Ishikawa (cell line): ENCODE results near the gene EIF1AD.

Experiments
- CEBPB ChIP-seq: IDR thresholded peaks from 2 replicates; pipeline ENCODE4 v1.6.1; 2012
- CREB1 ChIP-seq: IDR thresholded peaks from 2 replicates; pipeline ENCODE4 v1.6.1; 2012; ENCODE audit warnings: low read depth
- EGR1 ChIP-seq: IDR thresholded peaks from 2 replicates; pipeline ENCODE4 v1.6.1; 2012
- EP300 ChIP-seq: IDR thresholded peaks from 2 replicates; pipeline ENCODE4 v1.6.1; 2012; ENCODE audit warnings: borderline replicate concordance
- FOXM1 ChIP-seq: IDR thresholded peaks from 2 replicates; pipeline ENCODE4 v1.6.1; 2012; ENCODE audit warnings: low read depth, borderline replicate concordance
- NFIC ChIP-seq: IDR thresholded peaks from 2 replicates; pipeline ENCODE4 v1.6.1; 2012
- RAD21 ChIP-seq: IDR thresholded peaks from 2 replicates; pipeline ENCODE4 v1.6.1; 2012; ENCODE audit warnings: low read depth
- TAF1 ChIP-seq: IDR thresholded peaks from 2 replicates; pipeline ENCODE4 v1.6.1; 2012; ENCODE audit warnings: low read depth, mild to moderate bottlenecking
- TCF12 ChIP-seq: IDR thresholded peaks from 2 replicates; pipeline ENCODE4 v1.6.1; 2012; ENCODE audit warnings: low read depth
- TEAD4 ChIP-seq: IDR thresholded peaks from 2 replicates; pipeline ENCODE4 v1.6.1; 2012
- YY1 ChIP-seq: IDR thresholded peaks from 2 replicates; pipeline ENCODE4 v1.6.1; 2012; ENCODE audit warnings: low read depth
- ZBTB7A ChIP-seq: IDR thresholded peaks from 2 replicates; pipeline ENCODE4 v1.6.1; 2012; ENCODE audit warnings: low read depth
- TF ChIP-seq, protein P1 (sequence below): IDR thresholded peaks from 2 replicates; pipeline ENCODE4 v1.6.1; 2012
- TF ChIP-seq, protein P2 (sequence below): IDR thresholded peaks from 2 replicates; pipeline ENCODE4 v1.6.1; 2012
- TF ChIP-seq, protein P3 (sequence below): IDR thresholded peaks from 2 replicates; pipeline ENCODE4 v1.6.1; 2012; ENCODE audit warnings: low read depth, mild to moderate bottlenecking

The EIF1AD gene, protein sequence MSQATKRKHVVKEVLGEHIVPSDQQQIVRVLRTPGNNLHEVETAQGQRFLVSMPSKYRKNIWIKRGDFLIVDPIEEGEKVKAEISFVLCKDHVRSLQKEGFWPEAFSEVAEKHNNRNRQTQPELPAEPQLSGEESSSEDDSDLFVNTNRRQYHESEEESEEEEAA

DNA sequence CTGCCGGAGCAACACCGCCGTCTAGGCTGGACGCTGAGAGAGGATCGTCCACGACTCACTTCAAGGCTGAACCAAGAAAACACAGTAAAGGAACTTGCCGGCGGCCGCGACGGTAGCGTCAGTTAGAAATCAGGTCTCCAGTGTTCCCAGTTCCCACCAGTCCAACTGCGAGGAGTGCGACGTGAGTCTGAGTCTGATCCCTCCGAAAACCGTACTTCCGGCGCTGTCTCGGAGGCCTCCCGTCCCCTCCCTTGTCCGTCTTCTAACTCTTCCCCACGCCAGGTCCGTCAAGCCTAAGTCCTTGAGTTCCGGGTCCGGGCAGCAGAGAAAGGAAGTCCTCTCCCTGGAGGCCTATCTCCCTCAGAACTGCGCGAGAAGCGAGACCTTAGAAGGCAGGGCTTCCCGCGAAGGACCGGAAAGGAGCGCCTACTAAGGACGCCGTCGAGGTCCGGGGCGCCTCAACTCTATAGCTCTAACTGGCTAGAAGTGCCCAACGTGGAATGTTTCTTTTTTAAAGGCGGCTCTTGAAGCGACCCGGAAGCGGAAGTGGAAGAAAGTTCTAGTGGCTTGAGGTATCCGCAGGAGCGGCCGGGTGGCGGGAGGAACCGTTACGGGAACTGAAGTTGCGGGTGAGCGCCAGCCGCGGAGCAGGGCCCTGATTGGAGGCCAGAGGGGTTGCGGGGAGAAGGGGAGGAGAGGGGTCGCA lies at the start of gene EIF1AD, which contains the start of gene BANF1:
TSS of gene EIF1AD (minus strand) at position 216 of the 706 bp plus-strand sequence. CDS start 1,768 bp downstream, outside the sequence.
TSS of gene BANF1 (plus strand) at position 562 of the 706 bp plus-strand sequence. CDS start 748 bp downstream, outside the sequence.
- TF ChIP-seq TAF1 (peak; percentile 95), TCF12 (peak; percentile 83), RAD21 (peak; percentile 14), TEAD4 (peak; percentile 34), FOXM1 (peak; percentile 73; the same call in 1 of the 2 replicates), ZBTB7A (no peak), CREB1 (no peak), EP300 (peak; percentile 36; the same call in 1 of the 2 replicates), YY1 (peak; percentile 82), NFIC (peak; percentile 40; the same call in 1 of the 2 replicates), CEBPB (no peak), EGR1 (no peak)
- TF ChIP-seq, protein P1, sequence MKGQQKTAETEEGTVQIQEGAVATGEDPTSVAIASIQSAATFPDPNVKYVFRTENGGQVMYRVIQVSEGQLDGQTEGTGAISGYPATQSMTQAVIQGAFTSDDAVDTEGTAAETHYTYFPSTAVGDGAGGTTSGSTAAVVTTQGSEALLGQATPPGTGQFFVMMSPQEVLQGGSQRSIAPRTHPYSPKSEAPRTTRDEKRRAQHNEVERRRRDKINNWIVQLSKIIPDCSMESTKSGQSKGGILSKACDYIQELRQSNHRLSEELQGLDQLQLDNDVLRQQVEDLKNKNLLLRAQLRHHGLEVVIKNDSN: peak; percentile 68
- TF ChIP-seq, protein P2, sequence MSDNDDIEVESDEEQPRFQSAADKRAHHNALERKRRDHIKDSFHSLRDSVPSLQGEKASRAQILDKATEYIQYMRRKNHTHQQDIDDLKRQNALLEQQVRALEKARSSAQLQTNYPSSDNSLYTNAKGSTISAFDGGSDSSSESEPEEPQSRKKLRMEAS: peak; percentile 91
- TF ChIP-seq, protein P3, sequence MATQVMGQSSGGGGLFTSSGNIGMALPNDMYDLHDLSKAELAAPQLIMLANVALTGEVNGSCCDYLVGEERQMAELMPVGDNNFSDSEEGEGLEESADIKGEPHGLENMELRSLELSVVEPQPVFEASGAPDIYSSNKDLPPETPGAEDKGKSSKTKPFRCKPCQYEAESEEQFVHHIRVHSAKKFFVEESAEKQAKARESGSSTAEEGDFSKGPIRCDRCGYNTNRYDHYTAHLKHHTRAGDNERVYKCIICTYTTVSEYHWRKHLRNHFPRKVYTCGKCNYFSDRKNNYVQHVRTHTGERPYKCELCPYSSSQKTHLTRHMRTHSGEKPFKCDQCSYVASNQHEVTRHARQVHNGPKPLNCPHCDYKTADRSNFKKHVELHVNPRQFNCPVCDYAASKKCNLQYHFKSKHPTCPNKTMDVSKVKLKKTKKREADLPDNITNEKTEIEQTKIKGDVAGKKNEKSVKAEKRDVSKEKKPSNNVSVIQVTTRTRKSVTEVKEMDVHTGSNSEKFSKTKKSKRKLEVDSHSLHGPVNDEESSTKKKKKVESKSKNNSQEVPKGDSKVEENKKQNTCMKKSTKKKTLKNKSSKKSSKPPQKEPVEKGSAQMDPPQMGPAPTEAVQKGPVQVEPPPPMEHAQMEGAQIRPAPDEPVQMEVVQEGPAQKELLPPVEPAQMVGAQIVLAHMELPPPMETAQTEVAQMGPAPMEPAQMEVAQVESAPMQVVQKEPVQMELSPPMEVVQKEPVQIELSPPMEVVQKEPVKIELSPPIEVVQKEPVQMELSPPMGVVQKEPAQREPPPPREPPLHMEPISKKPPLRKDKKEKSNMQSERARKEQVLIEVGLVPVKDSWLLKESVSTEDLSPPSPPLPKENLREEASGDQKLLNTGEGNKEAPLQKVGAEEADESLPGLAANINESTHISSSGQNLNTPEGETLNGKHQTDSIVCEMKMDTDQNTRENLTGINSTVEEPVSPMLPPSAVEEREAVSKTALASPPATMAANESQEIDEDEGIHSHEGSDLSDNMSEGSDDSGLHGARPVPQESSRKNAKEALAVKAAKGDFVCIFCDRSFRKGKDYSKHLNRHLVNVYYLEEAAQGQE: peak; percentile 8; the same call in 1 of the 2 replicates

DNA sequence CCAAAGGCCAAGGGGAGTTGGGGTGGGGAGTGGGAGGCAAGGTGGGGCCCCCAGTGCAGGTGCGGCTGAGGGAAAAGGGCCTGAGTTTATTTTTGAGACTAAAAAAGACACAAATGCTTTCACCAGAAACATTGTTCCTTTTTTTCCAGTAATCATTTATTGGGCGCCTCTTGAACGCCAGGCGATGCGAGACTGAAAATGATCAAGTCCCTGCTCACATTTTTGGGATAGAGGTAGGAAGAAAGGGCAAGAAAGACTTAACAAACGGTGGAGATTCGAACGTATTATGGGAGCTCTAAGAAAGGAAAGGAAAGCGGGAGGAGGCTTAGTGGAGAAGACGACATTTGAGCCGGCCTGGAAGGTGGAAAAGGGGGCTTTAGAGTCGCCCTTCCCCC lies 49.4 kb upstream of the EIF1AD start:
- TF ChIP-seq, protein P1: no peak
- TF ChIP-seq, protein P3: no peak
- no peak for TF ChIP-seq TCF12
- TF ChIP-seq RAD21: no peak
- no peak for TF ChIP-seq CREB1

DNA sequence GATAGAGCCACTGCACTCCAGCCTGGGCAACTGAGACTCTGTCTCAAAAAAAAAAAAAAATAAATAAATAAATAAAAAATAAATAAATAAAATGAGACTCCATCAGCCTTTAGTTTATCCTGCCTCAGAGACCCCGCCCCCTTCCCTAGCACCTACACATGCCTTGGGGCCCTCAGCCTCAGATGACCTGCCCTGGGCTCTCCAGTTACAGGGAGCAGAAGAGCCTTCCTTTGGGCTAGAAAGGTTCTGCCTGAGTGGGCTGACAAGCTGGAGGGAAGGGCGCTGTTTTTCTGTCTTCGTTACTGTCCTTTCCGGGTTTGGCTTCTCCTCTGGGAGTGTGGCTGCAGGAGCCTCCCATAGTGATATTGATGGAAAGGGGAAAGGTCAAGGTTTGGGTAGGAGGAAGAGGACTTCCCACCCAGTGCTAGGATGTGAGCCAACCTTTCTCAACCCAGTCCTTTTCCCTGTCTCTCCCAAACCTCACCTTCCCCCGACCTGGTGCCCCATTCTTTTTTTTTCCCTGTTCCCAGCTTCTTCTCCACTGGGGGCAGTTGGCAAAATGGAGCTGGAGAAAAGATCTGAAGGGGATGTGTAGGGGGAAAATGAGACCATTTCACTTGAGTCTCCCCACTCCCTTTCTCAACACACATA lies 48.7 kb upstream of the EIF1AD start:
- TF ChIP-seq NFIC (no peak), ZBTB7A (no peak), TAF1 (no peak), EGR1 (no peak), FOXM1 (no peak)
- TF ChIP-seq, protein P3: no peak

DNA sequence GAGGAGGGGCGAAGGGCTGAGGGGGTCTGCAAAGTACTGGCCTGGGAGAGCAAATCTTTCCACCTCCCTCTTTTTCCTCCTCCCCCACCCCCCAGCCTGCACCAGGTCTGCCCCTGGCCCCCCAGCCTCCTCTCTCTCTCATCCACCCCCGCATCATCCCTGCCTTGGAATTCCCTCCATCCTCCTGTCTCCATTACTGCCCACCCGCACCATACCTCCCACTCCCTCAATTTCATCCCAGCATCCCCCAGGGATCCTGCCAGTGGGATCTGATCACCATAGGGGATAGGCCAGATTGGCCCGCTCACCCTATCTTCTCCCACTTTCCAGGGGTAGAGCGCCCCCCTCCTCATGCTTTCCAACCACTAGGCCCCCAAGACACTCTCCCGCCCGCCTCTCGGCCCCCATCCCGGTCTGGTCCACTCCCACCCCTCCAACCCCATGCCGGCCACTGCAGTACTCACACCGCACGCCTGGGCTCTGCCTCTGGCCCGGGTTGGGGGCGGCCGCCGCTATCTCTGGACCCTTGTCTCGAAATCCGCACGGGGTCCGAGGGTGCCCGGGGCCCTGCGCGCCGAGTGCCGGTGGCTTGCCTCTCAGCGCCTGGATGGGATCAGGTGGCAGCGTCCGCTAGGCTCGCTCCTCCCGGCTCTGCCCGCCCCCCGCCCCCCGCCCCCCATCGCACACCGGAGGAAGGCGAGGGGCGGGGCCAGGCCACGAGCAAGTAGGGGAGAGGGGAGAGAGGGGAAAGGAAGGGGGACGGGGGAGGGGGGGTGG lies 46.8 kb upstream of the EIF1AD start, which contains the start of gene GAL3ST3:
TSS of gene GAL3ST3 (minus strand) at position 615 of the 777 bp plus-strand sequence. CDS start 3,746 bp downstream, outside the sequence.
- TF ChIP-seq CREB1: no peak
- TF ChIP-seq ZBTB7A: no peak
- TF ChIP-seq NFIC: no peak
- no peak for TF ChIP-seq CEBPB
- TF ChIP-seq TEAD4: no peak
- TF ChIP-seq EP300: no peak
- TF ChIP-seq, protein P1: no peak
- no peak for TF ChIP-seq YY1
- no peak for TF ChIP-seq TAF1
- TF ChIP-seq FOXM1: no peak
- no peak for TF ChIP-seq TCF12
- TF ChIP-seq, protein P3: no peak
- TF ChIP-seq RAD21: no peak
- no peak for TF ChIP-seq EGR1
